HT1080 (cell line): Measurements from ENCODE around the gene TNN. TPM values are rescaled to one million over a fixed set of nuclear protein-coding genes. Genes with fewer than 3 reads are reported as not detected.
"Not testable (repeated sequence)": the region's sequence is repeated elsewhere in the genome, so short reads cannot be mapped to it uniquely, and the experiment has no call there.

ENCODE experiments used
- DNase-seq: peaks from one replicate; pipeline ENCODE4 v3.0.0-alpha.2; 2015; ENCODE audit warnings: low read depth
- polyA plus RNA-seq, 2 experiments: library from polyadenylated mRNA; depleted of rRNA; stranded (reverse); fragments of >200 nt; gene quantifications; 2 replicates each; pipeline ENCODE4 v1.2.3, GENCODE V29; 2015
- total RNA-seq: library from RNA; depleted of rRNA; stranded (reverse); fragments of >200 nt; shearing (Covaris generic); gene quantifications from 2 replicates; pipeline ENCODE4 v1.2.3, GENCODE V29; 2014; rRNA removed

TNN gene, protein sequence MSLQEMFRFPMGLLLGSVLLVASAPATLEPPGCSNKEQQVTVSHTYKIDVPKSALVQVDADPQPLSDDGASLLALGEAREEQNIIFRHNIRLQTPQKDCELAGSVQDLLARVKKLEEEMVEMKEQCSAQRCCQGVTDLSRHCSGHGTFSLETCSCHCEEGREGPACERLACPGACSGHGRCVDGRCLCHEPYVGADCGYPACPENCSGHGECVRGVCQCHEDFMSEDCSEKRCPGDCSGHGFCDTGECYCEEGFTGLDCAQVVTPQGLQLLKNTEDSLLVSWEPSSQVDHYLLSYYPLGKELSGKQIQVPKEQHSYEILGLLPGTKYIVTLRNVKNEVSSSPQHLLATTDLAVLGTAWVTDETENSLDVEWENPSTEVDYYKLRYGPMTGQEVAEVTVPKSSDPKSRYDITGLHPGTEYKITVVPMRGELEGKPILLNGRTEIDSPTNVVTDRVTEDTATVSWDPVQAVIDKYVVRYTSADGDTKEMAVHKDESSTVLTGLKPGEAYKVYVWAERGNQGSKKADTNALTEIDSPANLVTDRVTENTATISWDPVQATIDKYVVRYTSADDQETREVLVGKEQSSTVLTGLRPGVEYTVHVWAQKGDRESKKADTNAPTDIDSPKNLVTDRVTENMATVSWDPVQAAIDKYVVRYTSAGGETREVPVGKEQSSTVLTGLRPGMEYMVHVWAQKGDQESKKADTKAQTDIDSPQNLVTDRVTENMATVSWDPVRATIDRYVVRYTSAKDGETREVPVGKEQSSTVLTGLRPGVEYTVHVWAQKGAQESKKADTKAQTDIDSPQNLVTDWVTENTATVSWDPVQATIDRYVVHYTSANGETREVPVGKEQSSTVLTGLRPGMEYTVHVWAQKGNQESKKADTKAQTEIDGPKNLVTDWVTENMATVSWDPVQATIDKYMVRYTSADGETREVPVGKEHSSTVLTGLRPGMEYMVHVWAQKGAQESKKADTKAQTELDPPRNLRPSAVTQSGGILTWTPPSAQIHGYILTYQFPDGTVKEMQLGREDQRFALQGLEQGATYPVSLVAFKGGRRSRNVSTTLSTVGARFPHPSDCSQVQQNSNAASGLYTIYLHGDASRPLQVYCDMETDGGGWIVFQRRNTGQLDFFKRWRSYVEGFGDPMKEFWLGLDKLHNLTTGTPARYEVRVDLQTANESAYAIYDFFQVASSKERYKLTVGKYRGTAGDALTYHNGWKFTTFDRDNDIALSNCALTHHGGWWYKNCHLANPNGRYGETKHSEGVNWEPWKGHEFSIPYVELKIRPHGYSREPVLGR (N-terminal part only)
- 0.06 TPM in 1 of 2 replicates, not detected in the other for total RNA-seq
- 0.03 TPM in 1 of 2 replicates, not detected in the other for polyA plus RNA-seq (2015; cell fraction: cytosol; rRNA removed)
- polyA plus RNA-seq (2015; cell fraction: nucleus; rRNA removed) = 0.05 and 0.08 TPM in 2 replicates

DNA sequence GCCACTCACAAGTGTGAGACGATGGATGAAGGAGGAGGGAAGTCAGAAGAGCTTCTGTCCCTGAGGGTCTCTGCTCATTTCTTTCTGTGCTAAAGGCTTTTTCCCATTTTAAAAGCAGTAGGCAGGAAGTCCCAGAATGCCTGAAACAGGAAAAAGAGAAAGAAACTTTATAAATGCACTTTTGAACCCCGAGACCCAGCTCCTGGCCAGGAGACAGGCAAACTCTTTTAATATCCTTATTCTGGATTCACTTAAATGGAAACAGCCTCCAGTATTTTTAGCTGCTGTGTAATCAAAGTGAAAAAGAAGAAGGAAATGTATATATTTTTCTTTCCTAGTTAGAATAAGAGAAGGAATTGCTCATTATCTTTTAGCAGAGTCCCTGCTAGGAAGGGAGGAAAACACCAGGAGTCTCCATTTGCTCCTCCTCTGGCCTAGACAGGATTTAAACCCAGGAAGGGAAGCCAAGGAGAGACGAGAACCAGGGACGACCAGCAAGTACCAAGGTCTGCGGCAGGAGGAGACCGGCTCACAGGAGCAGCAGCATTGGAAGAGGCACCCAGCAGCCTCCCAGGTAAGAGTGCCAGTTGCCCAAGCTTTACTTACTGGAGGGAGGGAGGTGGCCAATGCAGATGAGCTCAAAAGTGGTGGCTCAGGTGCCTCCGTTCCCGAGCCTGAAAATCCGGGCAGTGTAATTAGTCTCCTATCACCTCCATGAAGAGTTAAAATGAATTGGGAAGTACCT is at the start of gene TNN:
TNN (plus strand) TSS at position 472 of the 745 bp plus-strand sequence. CDS start 9,586 bp downstream, outside the sequence.
- no peak for DNase-seq

DNA sequence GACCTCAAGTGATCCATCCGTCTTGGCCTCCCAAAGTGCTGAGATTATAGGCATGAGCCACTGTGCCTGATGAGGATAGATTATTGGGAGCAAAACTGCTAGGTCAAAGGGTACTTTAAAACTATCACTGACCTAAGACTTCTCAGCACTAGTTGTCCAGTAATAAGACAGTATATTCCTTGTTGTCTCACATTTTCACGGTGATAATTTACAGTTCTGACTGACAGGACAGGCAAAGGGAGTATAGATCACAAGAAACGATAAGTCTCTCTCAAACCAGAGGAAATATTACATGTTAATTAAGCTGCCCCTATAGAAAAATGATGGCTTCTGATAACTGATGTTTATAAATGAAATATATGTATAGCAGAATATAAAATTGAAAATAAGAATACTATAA is 48.1 kb upstream of the TNN start:
- no peak for DNase-seq

DNA sequence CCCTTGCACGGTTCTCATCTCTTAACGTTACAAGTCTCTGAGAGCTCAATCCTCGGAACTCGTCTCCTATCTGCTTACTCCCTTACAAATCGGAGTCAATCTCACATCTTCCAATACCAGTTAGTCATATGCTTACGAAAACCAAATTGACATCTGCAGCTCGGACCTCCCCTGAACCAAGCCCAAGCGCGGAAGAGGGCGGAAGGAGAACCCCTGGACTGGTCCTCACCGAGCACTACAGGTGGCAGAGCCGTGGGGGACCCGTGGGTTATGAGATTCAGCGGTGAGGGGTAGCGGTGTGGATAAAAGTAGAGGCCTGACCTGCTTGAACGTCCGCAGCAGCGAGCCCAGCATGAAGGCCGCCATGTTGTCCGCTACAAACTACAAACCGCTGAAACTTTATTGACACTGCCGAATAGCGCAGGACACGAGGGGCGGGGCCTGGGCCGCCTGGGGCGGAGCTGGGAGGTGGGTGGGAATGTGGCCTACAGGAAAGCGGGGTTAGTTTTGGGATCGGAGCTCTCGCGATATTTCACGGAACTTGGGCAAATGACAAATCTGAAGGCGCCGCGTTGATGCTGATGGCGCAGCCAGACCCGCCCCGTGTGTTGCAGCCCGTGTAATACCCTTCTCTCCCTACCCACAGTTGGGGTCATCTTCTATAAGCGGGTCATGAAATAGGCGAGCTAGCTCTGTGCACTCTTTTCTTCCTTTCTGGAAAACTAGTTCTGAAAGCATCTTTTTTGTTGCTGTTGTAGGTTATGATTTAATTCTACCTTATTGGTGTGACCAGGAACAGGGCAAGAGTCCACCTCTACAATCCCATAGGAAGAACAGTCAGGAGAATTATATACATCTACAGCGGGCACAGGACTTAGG is 44.4 kb upstream of the TNN start, which contains the start of gene MRPS14:
MRPS14 (minus strand) TSS at position 383 of the 879 bp plus-strand sequence; CDS start at position 366, 17 bp downstream.
- DNase-seq = peak; percentile 96

DNA sequence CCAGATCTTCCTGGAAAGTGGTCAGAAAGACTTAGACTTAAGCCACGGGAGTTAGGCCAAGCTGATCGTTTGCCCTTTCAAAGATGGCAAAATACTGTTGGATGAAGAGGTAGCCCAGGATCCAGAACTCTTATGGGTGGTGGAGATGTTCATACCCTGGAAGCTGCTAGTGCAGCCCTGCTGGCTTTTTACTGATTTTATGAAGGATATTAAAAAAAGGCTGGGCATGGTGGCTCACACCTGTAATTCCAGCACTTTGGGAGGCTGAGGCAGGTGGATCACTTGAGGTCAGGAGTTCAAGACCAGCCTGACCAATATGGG is 43.8 kb upstream of the TNN start:
- DNase-seq = not testable (repeated sequence)

DNA sequence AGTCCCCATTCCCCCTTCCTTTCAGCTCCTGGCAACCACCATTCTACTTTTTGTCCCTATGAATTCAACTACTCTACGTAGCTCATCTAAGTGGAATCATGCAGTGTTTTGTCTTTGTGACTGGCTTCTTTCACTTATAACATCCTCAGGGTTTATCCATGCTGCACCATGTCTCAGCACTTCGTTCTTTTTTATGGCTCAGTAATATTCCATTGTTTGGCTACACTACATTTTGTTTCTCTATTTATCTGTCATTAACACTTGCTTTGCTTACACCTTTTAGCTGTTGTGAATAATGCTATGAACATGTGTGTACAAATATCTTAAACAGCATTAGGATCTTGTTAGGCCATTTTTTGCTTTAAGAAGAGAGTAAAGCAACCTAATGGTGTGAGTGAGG is 42.9 kb upstream of the TNN start:
- no peak for DNase-seq

DNA sequence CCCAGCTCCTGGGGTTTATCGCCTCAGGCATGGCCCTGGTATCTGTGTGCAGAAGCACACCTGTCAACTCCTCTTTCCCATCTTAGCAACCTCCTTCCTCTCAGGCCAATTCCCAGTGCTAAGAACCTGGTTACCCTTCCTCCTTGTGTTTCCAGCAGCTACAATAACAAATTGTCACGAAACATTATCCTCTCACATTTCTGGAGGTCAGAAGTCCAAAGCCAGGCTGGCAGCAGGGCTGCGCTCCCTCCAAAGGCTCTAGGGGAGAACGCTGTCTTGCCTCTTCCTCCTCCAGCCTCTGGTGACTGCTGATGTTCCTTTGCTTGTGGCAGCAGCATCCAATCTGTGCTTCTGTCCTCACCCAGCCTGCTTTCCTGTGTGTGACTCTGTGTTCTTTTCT is 33.7 kb upstream of the TNN start:
- DNase-seq = no peak

DNA sequence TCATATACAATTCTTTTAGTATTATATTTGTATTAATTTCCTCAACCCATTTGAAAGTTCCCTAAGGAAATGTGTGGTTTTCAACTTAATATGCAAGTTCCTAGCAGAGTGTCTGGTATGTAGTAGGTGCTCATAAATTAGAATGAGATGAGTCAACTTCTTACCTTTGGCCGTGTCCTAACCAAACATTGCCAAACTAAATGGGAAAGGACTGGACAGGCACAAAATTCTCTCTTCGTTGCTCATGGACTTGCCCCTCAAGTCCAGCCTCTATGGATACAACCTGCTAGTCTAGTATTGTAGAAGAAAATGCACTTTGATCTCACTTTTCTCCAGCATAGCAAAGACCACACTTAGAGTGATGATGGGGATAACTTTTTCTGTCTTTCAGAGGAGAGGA is 32.9 kb upstream of the TNN start:
- DNase-seq = no peak

DNA sequence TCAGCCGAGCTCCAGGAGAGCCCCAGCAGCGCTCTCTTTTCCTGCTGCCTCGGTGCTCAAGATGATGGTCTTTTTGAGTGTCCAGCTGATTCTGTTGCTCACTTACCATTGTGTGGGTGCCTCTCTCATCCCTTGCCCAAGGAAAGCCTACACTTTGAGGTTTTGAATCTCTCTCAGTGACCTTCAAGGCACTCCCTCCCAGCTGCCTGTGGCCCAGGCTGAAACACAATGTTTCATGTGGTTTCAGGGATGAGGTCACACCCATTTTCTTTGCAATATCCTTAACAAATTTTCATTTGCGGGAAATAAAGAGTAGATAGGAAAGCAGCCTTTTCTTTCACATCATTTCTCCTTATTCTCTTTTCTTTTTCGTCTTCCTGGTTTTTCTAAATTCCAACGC is 31.8 kb upstream of the TNN start:
- DNase-seq = no peak

DNA sequence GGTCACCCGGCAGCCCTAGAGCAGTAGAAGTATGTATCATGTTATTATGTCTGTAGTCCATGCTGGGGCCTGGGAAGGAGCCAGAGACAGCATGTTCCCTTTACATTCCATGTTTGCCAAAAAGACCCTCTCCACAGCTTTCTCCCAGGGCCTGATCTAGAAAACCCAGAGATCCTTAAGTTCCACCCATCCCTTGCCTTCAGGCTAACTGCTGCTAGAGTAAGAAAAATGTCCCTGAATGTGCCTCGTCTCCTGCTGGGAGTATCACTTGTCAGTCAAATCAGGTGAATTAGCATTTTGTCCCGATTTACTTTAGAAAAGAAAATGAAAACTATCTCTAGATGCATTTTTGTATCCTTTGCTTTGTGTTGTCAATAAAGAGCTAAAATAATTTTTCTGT is 31.2 kb upstream of the TNN start:
- DNase-seq = no peak

DNA sequence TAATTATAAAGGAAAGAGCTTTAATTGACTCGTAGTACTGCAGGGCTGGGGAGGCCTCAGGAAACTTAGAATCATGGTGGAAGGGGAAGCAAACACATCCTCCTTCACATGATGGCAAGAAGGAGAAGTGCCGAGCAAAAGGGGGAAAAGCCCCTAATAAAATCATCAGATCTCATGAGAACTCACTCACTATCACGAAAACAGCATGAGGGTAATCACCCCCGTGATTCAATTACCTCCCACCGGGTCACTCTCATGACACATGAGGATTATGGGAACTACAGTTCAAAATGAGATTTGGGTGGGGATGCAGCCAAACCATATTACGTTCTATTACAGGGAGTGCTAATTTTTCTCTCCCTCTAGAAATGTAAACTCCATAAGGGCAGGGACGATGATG is 30.2 kb upstream of the TNN start:
- no peak for DNase-seq

DNA sequence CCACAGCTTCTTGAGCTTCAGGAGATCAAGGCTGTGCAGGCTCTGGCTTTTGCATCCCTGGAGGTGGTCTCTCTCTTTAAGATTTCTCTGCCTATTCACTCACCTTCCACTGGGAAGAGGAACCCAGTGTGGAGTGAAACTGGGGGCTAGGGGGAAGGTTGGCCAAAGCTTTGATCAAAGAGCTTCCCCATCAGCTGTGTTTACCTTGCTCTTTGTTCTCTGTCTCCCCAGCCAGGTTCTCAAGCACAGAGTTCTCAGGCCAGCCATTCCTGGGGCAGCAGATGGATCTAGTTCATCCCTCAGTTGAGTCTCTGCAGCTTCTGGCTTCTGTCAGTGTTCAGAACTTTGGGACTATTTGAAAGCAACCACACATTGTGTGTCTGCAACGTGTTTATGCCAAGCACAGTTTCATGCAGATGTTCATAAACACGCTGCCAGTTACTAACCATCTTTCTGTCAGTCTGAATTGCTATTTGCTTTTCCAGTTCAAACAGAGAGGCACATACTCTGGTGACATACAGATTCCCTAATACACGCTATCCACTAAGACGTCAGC is 27.2 kb upstream of the TNN start:
- no peak for DNase-seq

DNA sequence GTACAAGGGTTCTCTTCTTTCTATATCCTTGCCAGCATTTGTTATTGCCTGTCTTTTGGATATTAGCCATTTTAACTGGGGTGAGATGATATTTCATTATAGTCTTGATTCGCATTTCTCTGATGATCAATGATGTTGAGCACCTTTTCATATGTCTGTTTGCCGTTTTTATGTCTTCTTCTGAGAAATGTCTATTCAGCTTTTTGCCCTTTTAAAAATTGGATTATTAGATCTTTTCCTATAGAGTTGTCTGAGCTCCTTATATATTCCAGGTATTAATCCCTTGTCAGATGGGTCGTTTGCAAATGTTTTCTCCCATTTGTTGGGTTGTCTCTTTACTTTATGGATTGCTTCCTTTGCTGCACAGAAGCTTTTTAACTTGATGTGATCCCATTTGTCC is 25.0 kb upstream of the TNN start:
- DNase-seq = no peak

DNA sequence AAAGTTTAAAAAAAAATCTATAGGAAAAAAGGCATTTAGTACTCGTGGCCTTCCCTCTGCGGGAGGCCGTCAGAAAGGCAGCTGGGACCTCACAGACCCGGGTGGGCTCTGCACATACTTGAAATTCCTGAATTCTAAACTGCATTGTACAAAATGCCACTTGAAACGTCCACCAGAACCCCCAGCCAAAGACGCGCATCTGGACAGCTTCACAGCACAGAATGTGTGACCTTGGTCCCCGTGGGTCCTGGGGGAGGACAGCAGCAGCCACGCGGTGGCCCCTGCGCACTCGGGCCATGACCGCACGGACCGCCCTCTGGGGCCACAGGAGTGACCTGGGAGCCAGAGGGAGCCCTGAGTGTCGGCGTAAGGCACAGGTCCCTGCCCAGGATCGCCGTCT is 23.8 kb upstream of the TNN start:
- DNase-seq = no peak

DNA sequence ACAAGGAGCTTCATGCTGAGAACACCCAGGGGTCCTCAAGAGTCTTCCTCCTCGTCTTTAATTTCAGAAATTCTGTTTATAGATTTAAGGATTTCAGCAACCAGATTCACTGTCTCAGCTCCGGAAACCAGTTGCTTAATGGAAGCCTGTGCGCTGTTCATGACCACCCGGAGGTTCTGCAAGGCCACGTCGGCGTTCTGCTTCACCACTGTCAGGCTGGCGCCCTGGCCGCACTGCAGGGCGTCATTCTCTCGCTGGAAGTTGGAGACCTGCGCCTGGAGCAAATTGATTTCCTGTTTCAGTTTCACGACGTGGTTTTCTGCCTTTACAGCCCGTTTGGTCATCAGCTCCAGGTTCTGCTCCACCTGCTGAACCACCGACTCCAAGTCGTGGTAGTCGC is 23.0 kb upstream of the TNN start:
- not testable (repeated sequence) for DNase-seq

DNA sequence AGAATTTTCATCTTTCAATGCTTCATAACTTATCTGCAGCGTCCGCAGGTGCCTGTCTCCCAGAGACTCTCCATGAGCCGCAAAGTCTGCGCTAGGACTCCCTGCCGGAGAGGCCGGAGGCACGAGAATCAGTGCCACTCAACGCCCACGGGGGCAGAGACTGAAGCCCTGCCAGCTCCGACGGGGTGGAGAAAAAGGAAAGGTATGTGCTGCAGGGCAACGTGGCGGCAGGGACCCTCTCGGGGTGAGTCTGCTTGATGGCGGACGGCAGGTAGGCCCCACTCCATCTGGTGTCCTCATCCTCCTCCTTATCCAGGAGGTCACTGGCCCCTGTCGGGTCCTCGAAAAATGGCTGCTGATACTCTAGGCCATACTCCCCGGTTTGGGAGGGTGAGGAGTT is 22.5 kb upstream of the TNN start:
- DNase-seq = no peak

DNA sequence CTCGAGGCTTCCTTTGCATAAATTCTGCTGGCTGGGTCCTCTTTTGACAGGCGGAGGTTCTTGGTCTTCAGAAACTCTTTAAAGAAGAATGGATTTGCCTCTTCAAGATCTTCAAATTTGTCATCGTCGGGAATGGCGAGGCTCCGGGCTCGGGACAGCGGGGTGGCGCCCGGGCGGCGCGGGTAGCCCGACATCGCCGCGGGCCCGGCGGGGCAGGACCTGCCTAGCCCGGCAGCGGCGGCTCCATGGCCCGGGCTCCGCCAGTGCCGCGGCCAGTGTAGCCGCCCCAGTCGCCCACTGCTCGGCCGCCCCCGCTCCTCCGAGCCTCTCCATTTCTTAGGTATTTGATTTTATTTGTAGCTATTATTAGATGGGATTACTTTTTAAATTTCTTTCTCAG is 22.1 kb upstream of the TNN start:
- no peak for DNase-seq

DNA sequence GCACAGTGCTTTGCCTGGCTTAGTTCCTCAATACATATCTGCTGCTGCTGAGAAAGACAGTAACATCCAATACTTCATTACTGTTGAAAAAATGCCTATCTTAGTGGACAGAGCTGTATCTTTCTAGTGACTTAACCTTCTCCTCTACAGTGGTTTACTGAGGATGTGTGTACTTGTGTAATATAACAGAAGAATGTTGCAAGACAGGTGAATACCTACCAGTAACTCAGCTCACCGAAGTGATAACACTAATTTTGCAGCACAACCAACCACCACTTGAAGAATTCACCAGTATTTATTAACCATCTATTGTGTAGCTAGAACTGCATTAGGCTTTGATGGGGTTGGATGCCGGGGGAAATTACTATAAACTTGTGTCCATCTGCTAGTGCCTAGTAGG is 16.6 kb upstream of the TNN start:
- no peak for DNase-seq

DNA sequence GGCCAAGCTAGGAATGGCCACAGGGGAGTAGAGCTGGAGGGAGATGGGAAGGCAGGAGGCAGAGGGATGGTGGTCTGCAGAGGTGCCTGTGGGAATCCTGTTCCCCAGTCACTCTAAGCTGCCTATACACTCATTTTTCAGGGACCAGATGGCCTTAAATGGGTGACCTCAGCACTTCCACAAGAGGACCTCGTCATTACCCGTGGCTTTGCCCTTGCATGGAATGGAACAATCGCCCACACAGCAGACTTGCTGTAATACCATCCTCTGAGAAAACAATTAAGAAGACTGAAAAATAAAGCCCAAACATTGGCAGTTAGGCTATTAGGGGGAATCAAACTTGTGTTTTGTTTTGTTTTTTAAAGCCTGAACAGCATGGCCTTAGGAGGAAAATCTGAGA is 12.9 kb upstream of the TNN start:
- no peak for DNase-seq

DNA sequence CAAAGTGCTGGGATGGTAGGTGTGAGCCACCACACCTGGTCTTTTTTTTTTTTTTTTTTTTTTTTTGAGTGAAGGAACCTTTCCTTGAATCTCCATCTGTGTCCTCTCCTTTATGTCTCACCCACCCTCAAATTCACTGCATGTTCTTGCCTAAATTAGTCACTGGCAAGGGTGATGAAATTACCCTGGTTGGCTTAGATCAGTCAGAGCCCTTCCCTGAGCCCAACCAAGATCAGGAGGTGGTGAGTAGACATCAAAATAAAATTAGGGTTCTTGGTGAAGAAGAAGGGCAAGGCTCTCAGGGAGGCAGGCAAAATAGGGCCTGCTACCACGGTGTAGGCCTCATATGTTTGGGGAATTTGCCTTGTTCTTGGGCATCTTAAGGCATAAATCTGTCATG is 5.3 kb upstream of the TNN start:
- DNase-seq = no peak
